IPS DF 19.7 (cell line): ENCODE results near the gene ANKRD44.

Source experiments
- DNase-seq: peaks from one replicate; pipeline ENCODE4 v3.0.0-alpha.2; 2013; ENCODE audit warnings: low read depth, low spot score

The ANKRD44 gene

DNA sequence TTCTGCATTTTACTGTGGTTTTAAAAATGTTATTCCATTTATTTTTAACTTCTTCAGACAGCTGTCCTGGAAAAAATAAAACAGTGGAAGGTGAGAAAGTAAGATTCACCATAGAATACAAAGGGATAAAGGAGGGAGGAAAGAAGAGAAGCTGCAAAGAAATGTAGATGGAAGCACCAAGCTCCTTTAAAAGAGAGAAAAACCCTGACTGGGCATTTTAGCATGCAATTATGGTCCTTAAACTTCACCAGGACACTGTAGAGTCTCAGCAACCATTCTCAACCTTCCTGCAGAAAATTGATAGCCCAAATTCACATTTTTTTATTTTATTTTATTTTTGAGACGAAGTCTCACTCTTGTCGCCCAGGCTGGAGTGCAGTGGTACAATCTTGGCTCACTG, 11.6 kb upstream of the ANKRD44 start:
- no peak for DNase-seq

DNA sequence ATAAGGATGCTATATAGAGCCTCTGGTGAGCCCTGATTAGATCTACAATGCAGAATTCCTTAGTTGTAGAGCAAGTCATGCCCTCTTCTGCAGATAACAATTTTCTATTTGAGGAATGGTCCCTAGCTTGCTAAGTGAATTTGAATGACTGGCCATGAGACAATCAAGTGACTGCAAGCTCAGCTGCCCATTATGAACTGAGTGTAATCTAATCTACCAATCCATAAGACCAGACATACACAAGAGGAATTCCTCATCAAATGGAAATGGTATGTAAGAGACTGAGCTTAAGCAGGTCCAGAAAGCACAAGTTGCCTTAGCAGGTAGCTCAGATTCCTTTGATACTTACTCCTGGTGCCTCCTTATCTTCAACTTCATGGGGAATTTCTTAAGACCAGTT, 4.8 kb upstream of the ANKRD44 start:
- no peak for DNase-seq

DNA sequence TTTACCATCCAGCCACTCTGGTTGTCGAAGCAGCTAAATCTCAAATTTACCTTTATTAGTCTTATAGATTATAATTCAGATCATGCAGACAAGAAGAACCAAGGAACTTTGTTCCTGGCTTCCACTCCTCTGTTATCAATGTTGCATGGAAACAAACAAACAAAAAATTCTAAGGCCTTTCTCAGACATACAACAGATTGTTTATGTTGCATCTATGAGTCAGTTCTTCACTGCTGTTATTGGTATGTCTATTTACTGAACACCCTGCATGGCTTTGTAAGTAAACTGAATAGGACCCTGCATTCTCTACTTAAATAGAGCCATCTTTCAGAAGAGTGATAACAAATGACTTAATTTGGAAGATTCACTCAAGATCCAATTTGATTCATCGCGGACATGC, 1.6 kb upstream of the ANKRD44 start:
- no peak for DNase-seq

DNA sequence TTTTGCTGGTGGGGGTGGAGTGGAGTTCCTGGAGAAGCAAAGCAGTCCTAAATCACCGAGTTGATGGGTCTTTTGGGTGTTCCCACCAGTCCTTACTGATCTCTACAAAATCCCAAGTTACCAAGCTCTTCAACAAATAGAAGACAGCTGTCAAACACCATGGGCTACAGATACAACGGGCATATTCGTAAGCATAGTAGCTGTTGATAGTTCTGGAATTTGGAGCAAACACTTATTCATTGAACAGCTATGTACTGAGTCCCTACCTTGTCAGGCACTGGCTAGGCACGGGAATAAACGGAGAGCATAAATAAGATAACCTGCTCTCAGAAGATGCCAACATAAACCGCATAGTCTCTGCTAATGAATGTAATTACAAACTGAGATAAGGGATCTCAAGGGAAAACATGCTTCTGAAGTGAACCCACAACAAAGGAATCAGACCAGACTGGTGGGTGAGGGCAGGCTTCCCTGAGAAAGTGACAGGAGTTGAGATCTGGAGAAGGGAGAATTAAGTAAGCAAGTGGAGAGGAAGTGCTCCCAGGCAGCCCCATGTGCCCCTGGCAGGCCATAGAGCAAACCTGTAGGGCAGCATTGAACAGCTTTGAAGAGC, 947 bp upstream of the ANKRD44 start:
- no peak for DNase-seq

DNA sequence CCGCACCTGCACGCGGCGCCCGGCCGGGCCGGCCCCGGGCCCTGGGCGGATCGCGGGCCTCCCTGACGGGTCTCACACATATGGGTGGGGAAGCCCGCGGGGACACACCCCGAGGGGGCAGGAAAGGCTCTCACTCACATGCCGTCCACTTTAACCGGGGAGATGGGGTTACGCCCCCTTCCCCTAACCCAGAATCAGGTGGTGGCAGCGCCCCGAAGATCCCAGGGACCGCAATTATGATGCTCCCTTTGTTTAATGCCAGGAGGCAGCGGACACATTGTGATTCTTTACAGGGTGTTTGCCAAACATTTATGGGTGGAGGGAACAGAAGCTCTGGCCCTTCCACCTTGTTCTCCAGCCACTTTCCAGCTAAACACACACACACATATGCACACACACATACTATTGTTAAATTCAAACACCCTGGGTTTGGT, 424 bp upstream of the ANKRD44 start:
- DNase-seq = no peak

DNA sequence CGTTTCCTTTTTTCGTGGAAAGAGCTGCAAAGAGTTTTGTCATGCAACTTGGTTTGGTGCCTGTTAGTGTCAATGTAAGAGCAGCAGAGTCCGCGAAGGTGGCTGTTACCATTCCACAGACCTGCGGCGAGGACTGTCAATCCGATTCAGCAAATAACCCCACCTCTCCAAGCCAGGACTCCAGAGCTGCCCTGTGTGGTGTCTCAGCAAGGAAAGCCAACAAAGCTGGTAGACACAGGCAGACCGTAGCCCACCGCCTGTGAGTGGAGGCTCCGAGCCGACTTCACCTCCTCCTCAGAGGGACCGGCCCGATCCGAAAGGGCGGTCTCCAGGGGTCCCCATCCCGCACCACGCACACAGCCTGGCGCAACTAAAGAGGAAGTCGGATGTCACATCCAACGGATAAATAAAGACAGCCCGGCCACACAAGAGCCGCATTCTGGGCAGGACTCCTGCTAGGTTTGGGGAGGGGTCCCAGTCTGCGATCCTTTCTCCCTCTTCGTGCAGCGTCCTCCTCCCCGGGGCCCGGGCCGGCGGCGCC, 819 bp downstream of the ANKRD44 start:
- DNase-seq = no peak

DNA sequence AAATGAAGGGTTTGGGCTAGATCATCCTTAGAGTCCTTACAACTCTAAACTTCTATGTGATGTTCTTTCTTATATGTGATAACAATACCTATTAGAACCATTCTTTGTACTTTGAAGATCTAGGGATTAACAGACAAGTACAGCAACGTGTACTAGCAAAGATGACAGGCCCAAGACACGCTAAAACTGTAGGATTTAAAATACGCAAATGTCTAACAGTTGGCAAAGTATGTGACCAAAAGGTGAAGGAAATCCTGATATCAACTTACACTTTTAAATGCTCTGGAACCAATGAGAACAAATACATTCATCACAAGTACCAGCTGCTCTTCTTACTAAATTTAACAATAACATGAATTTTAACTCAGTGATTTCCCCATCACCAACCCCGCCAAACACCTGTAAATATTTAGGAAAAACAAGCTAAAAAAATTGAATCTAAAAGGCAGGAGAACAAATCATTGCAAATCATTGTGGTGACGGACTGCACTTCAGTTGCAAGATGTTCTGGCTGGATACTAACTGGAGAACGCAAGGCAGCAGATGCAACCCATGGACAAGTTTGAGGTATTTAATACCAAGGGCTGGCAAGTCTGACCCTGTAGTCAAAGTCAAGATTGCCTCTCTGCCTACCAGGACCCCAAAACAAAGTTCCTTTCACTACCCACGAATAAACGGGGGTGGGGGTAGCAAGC, 1.4 kb downstream of the ANKRD44 start:
- DNase-seq = no peak

DNA sequence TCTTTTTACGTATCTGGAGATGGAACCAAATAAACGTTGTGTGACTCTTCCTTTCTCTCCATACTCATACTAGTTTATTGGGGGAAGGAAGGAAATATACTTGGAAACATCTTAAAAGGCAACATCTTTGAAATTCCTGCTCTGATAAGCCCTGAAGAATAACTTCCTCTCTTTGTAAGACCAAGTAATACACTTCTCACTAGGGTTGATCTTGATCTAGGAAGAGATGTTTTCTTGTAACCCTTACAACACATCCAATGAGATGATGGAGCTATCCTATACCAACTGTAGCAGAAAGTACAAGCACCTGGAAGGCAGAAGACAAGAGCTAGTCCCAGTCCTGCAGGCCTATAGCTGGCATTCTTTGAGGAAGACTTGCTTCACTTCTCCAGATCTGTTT, 2.0 kb downstream of the ANKRD44 start:
- no peak for DNase-seq

DNA sequence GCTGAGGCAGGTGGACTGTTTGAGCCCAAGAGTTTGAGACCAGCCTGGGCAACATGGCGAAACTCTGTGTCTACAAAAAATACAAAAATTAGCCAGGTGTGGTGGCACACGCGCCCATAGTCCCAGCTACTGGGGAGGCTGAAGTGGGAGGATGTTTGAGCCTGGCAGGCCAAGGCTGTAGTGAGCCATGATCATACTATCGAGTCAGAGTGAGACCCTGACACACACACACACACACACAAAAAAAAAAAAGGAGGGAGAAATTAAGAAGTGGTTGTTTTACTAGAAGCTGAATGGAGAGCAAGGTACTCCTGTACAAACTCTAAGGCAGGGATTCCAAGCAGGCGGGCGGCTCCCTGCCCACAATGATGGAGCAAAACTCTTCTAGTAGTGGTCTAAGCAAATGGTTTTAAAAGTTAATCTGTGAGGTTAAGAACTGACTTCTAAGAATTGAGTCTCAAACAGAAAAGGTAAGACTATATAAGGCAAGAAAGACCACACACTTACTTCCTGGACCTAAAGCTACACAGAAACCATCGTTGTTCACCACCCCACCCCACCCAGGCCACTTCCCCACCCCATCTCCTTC, 2.6 kb downstream of the ANKRD44 start:
- DNase-seq = no peak

DNA sequence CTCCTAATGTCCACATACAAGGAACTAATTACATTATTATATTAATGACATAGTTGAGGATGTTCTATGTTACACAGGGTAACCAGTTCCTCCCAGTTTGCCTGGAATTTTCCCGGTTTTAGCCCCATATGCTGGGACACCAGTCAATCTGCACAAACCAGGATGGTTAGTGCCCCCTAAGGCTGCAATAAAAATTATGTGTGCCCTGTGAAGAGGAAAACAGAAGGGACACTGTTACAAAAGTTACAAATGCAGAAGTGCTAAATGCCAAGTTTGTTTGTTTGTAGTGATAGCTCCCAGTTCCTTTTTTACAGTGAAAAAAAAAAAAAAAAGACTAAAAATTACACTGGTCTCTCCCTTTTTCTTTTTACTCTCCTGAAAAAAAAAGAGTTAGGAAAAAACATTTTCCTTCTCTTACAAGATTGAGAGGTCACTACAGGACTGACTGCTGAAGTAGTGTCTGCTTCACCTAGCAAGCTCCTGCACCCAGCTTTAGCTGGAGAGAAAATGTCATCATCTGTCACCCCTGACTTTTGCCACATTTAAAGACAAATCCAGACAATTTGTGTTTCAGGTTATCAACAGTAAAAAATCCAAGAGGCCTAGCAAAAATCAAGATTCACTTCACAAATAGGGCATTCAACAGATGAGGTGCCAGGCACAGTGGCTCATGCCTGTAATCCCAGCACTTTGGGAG, 3.2 kb downstream of the ANKRD44 start:
- no peak for DNase-seq

DNA sequence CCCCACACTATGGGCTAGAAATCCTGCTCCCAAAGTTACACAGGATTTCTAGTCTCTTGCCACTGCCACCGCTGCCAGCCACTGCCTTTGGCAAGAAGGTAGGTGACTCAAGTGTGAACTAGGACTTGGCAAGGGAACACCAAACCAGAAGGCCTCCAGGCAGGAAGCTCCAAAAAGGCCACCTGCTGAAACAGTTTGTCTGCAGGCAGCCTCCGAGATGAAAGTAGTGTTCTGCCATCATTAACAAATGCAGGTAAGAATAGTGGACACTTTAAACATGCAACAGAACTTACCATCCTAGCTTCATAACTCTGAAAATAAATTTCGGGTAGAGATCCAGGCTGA, 3.9 kb downstream of the ANKRD44 start:
- no peak for DNase-seq

DNA sequence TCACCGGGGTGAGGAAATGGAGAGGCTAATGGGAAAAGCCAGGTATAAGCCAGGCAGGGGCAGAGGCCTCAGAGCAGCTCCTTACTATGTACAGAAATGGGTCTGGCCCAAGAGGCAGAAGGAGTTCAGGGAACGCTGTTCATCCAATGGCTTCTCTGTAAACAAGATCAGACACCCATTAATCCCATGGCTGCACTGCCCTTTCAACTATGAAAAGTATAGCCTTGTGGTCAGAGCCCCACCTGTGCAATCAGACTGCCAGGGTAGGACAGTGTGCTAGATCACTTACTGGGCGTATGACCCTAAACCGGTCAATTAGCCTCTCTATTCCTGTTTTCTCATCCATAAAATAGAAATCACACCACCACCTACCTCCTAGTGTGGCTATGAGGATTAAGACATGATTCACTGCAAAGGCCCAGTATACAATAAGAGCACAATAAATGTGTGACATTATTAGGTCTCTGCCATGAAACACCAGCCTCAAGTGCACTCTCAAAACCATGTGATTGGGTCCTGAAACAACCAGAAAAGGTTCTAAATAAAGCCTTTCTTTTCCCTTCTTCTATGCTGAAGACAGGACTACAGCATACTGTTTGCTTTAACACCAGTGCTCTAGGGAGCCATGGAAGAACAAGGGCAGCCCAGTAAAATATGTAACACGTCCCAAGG, 4.4 kb downstream of the ANKRD44 start:
- DNase-seq = no peak

DNA sequence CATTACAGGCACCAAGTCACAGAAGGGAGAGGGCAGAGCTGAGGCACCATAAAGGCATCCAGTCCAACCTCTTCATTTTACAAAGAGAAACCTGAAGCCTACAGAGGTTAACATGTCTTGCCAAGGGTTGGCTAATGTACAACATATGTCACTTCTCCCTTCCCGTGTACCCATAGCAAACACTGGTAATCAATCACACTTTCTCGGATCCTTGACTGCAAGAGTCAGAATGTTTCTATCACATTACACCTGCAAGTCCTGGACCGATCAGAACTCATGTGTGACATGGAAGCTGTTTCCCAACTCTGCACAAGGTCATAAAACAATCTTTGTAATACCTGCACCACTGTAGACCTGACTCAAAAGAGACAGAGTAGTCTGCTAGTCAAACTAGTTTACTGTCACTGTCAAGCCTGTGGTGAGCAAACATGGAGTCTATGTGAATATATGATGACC, 6.0 kb downstream of the ANKRD44 start:
- no peak for DNase-seq

DNA sequence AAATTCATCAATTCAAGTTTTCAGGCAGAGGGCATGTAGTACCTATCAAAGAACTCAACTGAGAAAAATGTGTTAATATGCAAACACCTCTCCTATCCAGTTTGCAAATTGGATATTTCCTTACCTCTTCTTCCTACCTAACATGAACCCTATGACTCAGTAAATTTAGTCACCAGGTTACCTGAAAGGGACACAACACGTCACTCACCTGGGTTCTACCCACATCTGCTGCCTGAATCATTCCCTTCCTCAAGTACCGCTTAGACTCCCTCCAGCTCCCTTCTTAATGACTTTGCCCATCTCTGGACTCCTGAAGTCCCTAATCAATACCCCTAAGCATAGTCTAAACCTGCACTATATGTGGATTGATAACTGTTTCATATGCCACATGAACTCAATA, 10.4 kb downstream of the ANKRD44 start:
- DNase-seq = no peak

DNA sequence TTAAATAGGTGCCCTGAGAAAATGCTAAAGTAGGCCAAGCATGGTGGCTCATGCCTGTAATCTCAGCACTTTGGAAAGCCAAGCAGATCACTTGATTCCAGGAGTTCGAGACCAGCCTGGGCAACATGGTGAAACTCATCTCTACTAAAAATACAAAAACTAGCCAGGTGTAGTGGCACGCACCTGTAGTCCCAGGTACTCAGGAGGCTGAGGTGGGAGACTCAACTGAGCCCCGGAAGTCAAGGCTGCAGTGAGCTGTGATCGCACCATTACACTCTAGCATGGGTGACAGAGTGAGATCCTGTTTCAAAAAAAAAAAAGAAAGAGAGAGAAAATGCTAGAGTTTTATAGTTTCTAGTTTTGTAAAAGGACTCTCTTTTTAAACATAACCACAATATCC, 12.0 kb downstream of the ANKRD44 start:
- no peak for DNase-seq

DNA sequence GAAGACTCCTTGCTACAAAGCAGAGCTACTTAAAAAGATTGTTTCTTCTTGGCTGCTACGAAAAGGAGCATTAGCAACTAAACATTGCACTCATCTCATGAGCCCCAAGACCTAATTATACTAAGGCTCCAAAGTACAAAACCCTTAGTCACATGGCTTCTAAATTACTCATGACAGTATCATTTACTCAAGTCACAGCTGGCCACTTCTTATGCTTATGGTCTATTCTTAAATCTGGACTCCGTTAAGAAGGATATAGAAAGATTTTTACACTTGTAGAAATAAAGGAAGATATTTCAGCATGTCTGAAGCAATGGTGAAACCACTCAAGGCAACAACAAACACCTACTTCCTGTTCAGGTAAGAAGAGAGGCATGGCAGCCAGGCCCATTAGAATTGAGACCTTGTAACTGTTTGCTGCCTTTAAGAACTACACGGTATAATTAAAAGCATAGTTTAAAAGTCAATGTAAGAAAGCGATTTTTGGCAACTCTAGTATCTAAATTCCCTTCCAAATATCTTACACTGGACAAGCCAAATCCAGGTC, 12.7 kb downstream of the ANKRD44 start:
- DNase-seq = no peak

DNA sequence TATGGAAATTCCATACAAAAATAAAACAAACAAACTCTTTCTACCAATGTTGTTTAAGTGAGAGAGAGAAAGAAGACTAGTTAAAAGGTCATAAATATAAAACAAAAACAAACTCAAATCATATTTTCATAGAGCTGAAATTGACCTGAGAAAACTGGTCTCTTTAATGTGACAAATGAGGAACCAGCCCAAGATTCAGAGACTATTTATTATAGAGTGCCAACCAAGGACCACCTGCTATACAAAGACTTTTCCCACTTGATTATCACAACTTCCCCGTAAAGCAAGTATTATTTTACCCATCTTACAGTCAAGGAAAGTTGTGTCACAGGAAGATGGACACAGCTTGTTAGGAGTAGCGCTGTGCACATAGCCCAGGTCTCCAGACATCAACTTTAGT, 13.3 kb downstream of the ANKRD44 start:
- DNase-seq = no peak

DNA sequence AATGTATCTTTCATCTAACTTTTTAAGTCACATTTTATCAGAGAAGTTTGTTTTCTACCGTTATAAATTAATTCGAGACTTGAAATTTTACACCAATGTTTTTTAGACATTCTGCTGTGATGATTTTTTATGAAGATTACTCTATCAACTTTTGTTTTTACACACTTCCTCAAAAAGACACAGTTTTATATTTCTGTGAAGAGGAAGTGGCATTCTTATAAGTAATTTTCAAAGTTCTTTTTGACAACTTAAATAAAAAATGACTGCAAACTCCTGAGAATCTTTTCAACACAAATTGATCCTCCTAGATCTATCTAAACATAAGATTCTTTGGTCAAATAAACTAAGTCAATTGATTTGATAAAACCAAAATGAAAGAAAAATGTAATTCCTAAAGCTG, 13.7 kb downstream of the ANKRD44 start:
- no peak for DNase-seq

DNA sequence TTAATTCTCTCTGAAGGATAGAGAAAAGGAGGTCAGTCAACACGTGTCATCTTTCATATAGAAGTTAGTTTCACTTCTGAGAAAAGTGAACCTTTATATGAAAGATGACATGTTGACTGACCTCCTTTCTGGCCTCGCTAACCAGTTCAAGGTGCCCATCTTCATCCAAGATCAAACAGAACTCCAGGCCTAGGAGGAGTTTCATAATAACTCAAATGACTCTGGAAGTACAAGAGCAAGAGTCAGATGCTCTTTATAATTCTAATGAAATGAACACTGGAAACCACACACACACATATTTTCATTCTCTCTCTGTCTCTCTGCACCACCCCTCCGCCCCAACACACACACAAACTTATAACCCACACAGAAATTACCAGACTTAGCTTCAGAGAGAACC, 16.3 kb downstream of the ANKRD44 start:
- no peak for DNase-seq

DNA sequence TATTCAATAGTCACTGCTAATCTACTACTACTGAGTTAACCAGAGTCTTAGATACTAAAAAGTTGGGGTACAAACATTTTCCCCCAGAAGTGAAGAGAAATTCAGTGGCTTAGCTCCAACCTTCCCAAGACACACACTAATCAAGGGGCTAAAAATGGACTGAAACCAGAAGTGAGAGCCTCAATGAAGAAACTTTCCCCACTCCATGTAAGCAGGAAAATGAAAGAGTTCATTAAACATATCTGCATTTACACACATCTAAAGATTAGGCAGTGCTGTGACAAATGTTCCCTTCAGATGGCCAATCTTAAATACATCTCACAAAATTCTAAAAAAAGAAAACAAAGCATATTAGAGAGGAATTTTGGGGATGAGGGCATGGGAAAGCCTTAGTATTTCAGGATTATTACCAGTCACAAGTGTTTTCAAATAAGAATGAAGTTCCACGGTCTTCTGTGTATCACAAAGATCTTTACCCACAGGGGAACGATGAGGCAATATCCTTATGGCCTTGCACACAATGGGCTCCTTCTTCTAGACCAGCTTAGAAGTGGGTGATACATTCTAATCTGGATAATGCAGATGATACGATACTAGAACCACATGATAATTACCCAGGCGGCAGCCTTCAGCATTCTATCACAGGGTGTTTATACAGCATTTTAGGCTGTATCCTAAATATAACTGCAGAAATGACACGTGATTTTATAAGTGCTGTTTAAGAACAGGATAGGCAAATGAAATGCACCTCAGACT, 17.1 kb downstream of the ANKRD44 start:
- no peak for DNase-seq

DNA sequence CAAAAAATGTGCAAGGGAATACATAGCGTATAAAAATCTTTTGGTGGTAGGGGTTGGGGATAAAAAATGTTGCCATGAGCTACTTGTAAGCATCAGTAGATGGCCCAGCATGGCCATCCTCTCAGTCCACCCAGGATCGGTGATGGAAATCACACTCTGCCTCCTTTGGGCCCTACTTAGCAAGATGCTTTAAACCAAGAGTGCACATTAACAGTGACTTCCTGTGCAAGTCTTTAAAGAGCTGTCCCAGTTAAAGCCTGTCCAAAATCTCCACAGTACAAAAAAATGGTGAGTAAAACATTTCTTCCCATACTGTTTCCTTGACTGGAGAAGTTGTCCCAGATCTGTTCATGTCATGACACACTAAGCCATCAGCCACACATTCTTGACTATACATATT, 18.0 kb downstream of the ANKRD44 start:
- DNase-seq = no peak
